Activated B cell treated with CpG ODN at 0.5 μM for 24 hours (primary cell): Measurements from ENCODE around the gene LRRC8C. TPM values are rescaled to one million over a fixed set of nuclear protein-coding genes. Genes with fewer than 3 reads are reported as not detected.

Source experiments
- ATAC-seq: fragments of 200-7000 bp; cut with Tn5 transposase; one replicate; pipeline ENCODE4 v1.10.0; 2021; ENCODE audit warnings: low read depth, mild to moderate bottlenecking, moderate library complexity
- CTCF ChIA-PET: fragments of 350-600 bp; sonication (Branson Sonifier 250); formaldehyde crosslinking; loops from one replicate; lab custom pipeline; 2021; ENCODE audit warnings: antibody characterized with exemption; lab: Charles Lee
- POLR2A ChIA-PET: fragments of 350-600 bp; sonication (Branson Sonifier 250); formaldehyde crosslinking; loops from one replicate; lab custom pipeline; 2021; ENCODE audit warnings: antibody characterized with exemption; lab: Charles Lee
- DNase-seq: peaks from one replicate; pipeline ENCODE4 v3.0.0; 2022
- H3K27ac Mint-ChIP-seq: one replicate; pipeline ENCODE4 v1.8.0; 2020; ENCODE audit warnings: mixed read lengths
- H3K27me3 Mint-ChIP-seq: one replicate; pipeline ENCODE4 v1.8.0; 2021; ENCODE audit warnings: mixed read lengths
- H3K36me3 Mint-ChIP-seq: one replicate; pipeline ENCODE4 v1.8.0; 2021; ENCODE audit warnings: low read depth, mixed read lengths
- H3K4me1 Mint-ChIP-seq: one replicate; pipeline ENCODE4 v1.8.0; 2021; ENCODE audit warnings: mixed read lengths
- H3K4me3 Mint-ChIP-seq: one replicate; pipeline ENCODE4 v1.8.0; 2020; ENCODE audit warnings: mild to moderate bottlenecking, mixed read lengths
- H3K9me3 Mint-ChIP-seq: one replicate; pipeline ENCODE4 v1.8.0; 2020; ENCODE audit warnings: mixed read lengths
- CTCF ChIP-seq: fragments of 200-600 bp; IDR thresholded peaks from one replicate; pipeline ENCODE4 v1.8.0; 2022; ENCODE audit warnings: antibody characterized with exemption, mild to moderate bottlenecking
- intact Hi-C: fragments of 100-400 bp; cut with micrococcal nuclease; formaldehyde crosslinking; loops from one replicate; pipeline ENCODE4 v1.15.1; 2024
- total RNA-seq: library from RNA; stranded (reverse); gene quantifications from 2 replicates; pipeline ENCODE4 v1.2.3, GENCODE V29; 2022

Gene LRRC8C
- total RNA-seq, 1 donor from 2014 or later: 8.4 TPM

GRCh38 chr1:89715677-89716076 is 82.8 kb downstream of the LRRC8C start:
- Mint-ChIP-seq H3K27me3 (no peaks in the 10 kb centered on the region), H3K36me3 (peaks cover 24% of the 10 kb centered on the region), H3K9me3 (no peaks in the 10 kb centered on the region), H3K4me3 (no peak overlapping the region), H3K4me1 (peaks cover 25% of the 10 kb centered on the region), H3K27ac (no peak overlapping the region)
- DNase-seq (no peak), ATAC-seq (no peak)
- no peak for TF ChIP-seq CTCF
- ChIA-PET POLR2A (no interaction called here), CTCF (interaction anchor here (1.5 kb wide), 1 partner anchor 47 kb away, joined by 5 read pairs; no protein-coding TSS in a partner anchor)
- intact Hi-C loops: no loop called here

GRCh38 chr1:89719502-89720306 is 86.8 kb downstream of the LRRC8C start:
- POLR2A ChIA-PET: interaction anchor here (0.5 to 1.9 kb wide), 11 partner anchors 11 to 661 kb away, joined by 3 to 14 read pairs (median 5); partner anchors contain the start of genes LRRC8B, LRRC8C and LRRC8D
- Mint-ChIP-seq H3K36me3 (peaks cover 2% of the 10 kb centered on the region), H3K4me1 (peaks cover 56% of the 10 kb centered on the region), H3K4me3 (peak overlapping the region; percentile 72), H3K9me3 (no peaks in the 10 kb centered on the region), H3K27me3 (no peaks in the 10 kb centered on the region), H3K27ac (peak overlapping the region; percentile 96)
- DNase-seq: no peak
- CTCF ChIA-PET: interaction anchor here (1.2 to 3.4 kb wide), 5 partner anchors 13 to 87 kb away, joined by 3 to 29 read pairs (median 6); partner anchors contain the start of gene LRRC8C
- intact Hi-C loops: loop anchor here (1.0 to 2.0 kb wide), 6 partner anchors 25 to 195 kb away; partner anchors contain the start of genes LRRC8B and LRRC8D
- no peak for TF ChIP-seq CTCF
- ATAC-seq: peak; percentile 92

GRCh38 chr1:89720839-89721238 is 87.9 kb downstream of the LRRC8C start:
- intact Hi-C loops: no loop called here
- Mint-ChIP-seq H3K4me1 (peaks cover 67% of the 10 kb centered on the region), H3K36me3 (no peaks in the 10 kb centered on the region), H3K27ac (peak overlapping the region; percentile 50), H3K9me3 (no peaks in the 10 kb centered on the region), H3K4me3 (peak overlapping the region; percentile 48), H3K27me3 (no peaks in the 10 kb centered on the region)
- ATAC-seq (no peak), DNase-seq (no peak)
- CTCF ChIA-PET: interaction anchor here (0.7 to 3.4 kb wide), 4 partner anchors 15 to 193 kb away, joined by 3 to 29 read pairs (median 6); partner anchors contain the start of gene LRRC8C
- TF ChIP-seq CTCF: no peak
- POLR2A ChIA-PET: interaction anchor here (1.9 kb wide), 1 partner anchor 88 kb away, joined by 14 read pairs; the partner anchor contains the start of gene LRRC8C

- intact Hi-C loops: no loop called here
- H3K9me3 Mint-ChIP-seq: no peaks in the 10 kb centered on the region
- no peaks in the 10 kb centered on the region for H3K27me3 Mint-ChIP-seq
- peaks cover 73% of the 10 kb centered on the region for H3K4me1 Mint-ChIP-seq
- H3K4me3 Mint-ChIP-seq: peak overlapping the region; percentile 48
- H3K27ac Mint-ChIP-seq: peak overlapping the region; percentile 50
- POLR2A ChIA-PET: interaction anchor here (0.7 kb wide), 1 partner anchor 28 kb away, joined by 3 read pairs; no protein-coding TSS in a partner anchor
- CTCF ChIA-PET: interaction anchor here (0.7 to 3.4 kb wide), 3 partner anchors 15 to 192 kb away, joined by 3 to 29 read pairs (median 4); no protein-coding TSS in a partner anchor
- DNase-seq (no peak), ATAC-seq (peak; percentile 19)
- TF ChIP-seq CTCF: no peak
- H3K36me3 Mint-ChIP-seq: no peaks in the 10 kb centered on the region
Observed at GRCh38 chr1:89721351-89721750, 88.4 kb downstream of the LRRC8C start.

GRCh38 chr1:89723144-89723543 is 90.2 kb downstream of the LRRC8C start:
- no peak for DNase-seq
- ATAC-seq: no peak
- Mint-ChIP-seq H3K27ac (no peak overlapping the region), H3K27me3 (no peaks in the 10 kb centered on the region), H3K9me3 (no peaks in the 10 kb centered on the region), H3K36me3 (no peaks in the 10 kb centered on the region), H3K4me1 (peaks cover 73% of the 10 kb centered on the region), H3K4me3 (no peak overlapping the region)
- intact Hi-C loops: no loop called here
- POLR2A ChIA-PET: no interaction called here
- no peak for TF ChIP-seq CTCF
- CTCF ChIA-PET: no interaction called here
